Chondrocyte (in vitro differentiated cells): ENCODE measurements around the gene PDE11A. TPM values are rescaled to one million over a fixed set of nuclear protein-coding genes. Genes with fewer than 3 reads are reported as not detected.

Source experiments
- DNase-seq: peaks from one replicate; pipeline ENCODE4 v3.0.0; 2021; ENCODE audit warnings: mixed read lengths, low spot score
- H3K27ac Mint-ChIP-seq: one replicate; pipeline ENCODE4 v1.8.0; 2021; ENCODE audit warnings: mild to moderate bottlenecking, moderate library complexity, mixed read lengths; ENCODE audit not compliant: unreplicated experiment
- H3K27me3 Mint-ChIP-seq: 2 replicates; pipeline ENCODE4 v1.8.0; 2021; ENCODE audit warnings: low read depth, mixed read lengths
- H3K36me3 Mint-ChIP-seq: 2 replicates; pipeline ENCODE4 v1.8.0; 2021; ENCODE audit warnings: low read depth, mixed read lengths
- H3K4me1 Mint-ChIP-seq: 2 replicates; pipeline ENCODE4 v1.8.0; 2021; ENCODE audit warnings: low read depth, mild to moderate bottlenecking, mixed read lengths
- H3K4me3 Mint-ChIP-seq: one replicate; pipeline ENCODE4 v1.8.0; 2021; ENCODE audit warnings: mild to moderate bottlenecking, moderate library complexity, mixed read lengths; ENCODE audit not compliant: unreplicated experiment
- H3K9me3 Mint-ChIP-seq: 2 replicates; pipeline ENCODE4 v1.8.0; 2021; ENCODE audit warnings: low read depth, mixed read lengths
- total RNA-seq: library from RNA; stranded (reverse); gene quantifications from 3 replicates; pipeline ENCODE4 v1.2.1, GENCODE V29; 2021
- TF ChIP-seq, protein P1 (sequence below): fragments of 200-600 bp; sonication (generic); IDR thresholded peaks from 2 replicates; pipeline ENCODE4 v1.5.0; 2021; ENCODE audit warnings: antibody characterized with exemption, mild to moderate bottlenecking, moderate library complexity

The PDE11A gene
- total RNA-seq, 1 donor from 2014 or later, result 2.1 TPM

- peaks cover 2% of the 10 kb centered on the region for H3K27me3 Mint-ChIP-seq
- H3K27ac Mint-ChIP-seq, result no peak overlapping the region
- TF ChIP-seq, protein P1, sequence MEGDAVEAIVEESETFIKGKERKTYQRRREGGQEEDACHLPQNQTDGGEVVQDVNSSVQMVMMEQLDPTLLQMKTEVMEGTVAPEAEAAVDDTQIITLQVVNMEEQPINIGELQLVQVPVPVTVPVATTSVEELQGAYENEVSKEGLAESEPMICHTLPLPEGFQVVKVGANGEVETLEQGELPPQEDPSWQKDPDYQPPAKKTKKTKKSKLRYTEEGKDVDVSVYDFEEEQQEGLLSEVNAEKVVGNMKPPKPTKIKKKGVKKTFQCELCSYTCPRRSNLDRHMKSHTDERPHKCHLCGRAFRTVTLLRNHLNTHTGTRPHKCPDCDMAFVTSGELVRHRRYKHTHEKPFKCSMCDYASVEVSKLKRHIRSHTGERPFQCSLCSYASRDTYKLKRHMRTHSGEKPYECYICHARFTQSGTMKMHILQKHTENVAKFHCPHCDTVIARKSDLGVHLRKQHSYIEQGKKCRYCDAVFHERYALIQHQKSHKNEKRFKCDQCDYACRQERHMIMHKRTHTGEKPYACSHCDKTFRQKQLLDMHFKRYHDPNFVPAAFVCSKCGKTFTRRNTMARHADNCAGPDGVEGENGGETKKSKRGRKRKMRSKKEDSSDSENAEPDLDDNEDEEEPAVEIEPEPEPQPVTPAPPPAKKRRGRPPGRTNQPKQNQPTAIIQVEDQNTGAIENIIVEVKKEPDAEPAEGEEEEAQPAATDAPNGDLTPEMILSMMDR, result no peak
- no peak overlapping the region for H3K4me3 Mint-ChIP-seq
- DNase-seq, result no peak
- no peaks in the 10 kb centered on the region for H3K36me3 Mint-ChIP-seq
- H3K9me3 Mint-ChIP-seq, result no peaks in the 10 kb centered on the region
- peaks cover 4% of the 10 kb centered on the region for H3K4me1 Mint-ChIP-seq
Measured at GRCh38 chr2:177633111-177633510, 439.5 kb downstream of the PDE11A start.

GRCh38 chr2:177631680-177632079 is 440.9 kb downstream of the PDE11A start:
- H3K4me1 Mint-ChIP-seq, result peaks cover 4% of the 10 kb centered on the region
- no peaks in the 10 kb centered on the region for H3K9me3 Mint-ChIP-seq
- no peaks in the 10 kb centered on the region for H3K36me3 Mint-ChIP-seq
- peaks cover 2% of the 10 kb centered on the region for H3K27me3 Mint-ChIP-seq
- no peak overlapping the region for H3K4me3 Mint-ChIP-seq
- DNase-seq, result no peak
- no peak overlapping the region for H3K27ac Mint-ChIP-seq
- TF ChIP-seq, protein P1, result no peak

- H3K9me3 Mint-ChIP-seq, result no peaks in the 10 kb centered on the region
- H3K36me3 Mint-ChIP-seq, result no peaks in the 10 kb centered on the region
- peaks cover 2% of the 10 kb centered on the region for H3K27me3 Mint-ChIP-seq
- no peak for DNase-seq
- no peak overlapping the region for H3K4me3 Mint-ChIP-seq
- TF ChIP-seq, protein P1, result no peak
- no peak overlapping the region for H3K27ac Mint-ChIP-seq
- H3K4me1 Mint-ChIP-seq, result peaks cover 4% of the 10 kb centered on the region
Measured at GRCh38 chr2:177629357-177630024, 443.1 kb downstream of the PDE11A start.

- Mint-ChIP-seq H3K4me1 (peaks cover under 1% of the 10 kb centered on the region), H3K27ac (no peak overlapping the region), H3K4me3 (no peak overlapping the region), H3K9me3 (no peaks in the 10 kb centered on the region), H3K27me3 (peaks cover 2% of the 10 kb centered on the region), H3K36me3 (no peaks in the 10 kb centered on the region)
- TF ChIP-seq, protein P1, result no peak
- DNase-seq, result no peak
Measured at GRCh38 chr2:177628831-177629230, 443.7 kb downstream of the PDE11A start.

GRCh38 chr2:177625744-177626650 is 446.6 kb downstream of the PDE11A start:
- Mint-ChIP-seq H3K27ac (no peak overlapping the region), H3K9me3 (no peaks in the 10 kb centered on the region), H3K4me3 (no peak overlapping the region), H3K4me1 (no peaks in the 10 kb centered on the region), H3K27me3 (peaks cover 2% of the 10 kb centered on the region), H3K36me3 (no peaks in the 10 kb centered on the region)
- TF ChIP-seq, protein P1, result no peak
- DNase-seq, result no peak
